IPS-20b (cell line): ENCODE measurements around the gene DACT2.
A peak's percentile ranks its signal among the peaks of the same experiment; 100 is the strongest.

Experiments
- H3K27ac ChIP-seq: one replicate; pipeline ENCODE4 v1.5.1; 2013; ENCODE audit warnings: low read length
- H3K27me3 ChIP-seq: 2 replicates; pipeline ENCODE4 v1.6.1; 2013; ENCODE audit warnings: mild to moderate bottlenecking, low read length, inconsistent platforms; ENCODE audit not compliant: insufficient read depth
- H3K36me3 ChIP-seq: 2 replicates; pipeline ENCODE4 v1.6.1; 2013; ENCODE audit warnings: low read depth, mild to moderate bottlenecking, inconsistent platforms, low read length, moderate library complexity; ENCODE audit not compliant: insufficient read depth
- H3K4me1 ChIP-seq: 2 replicates; pipeline ENCODE4 v1.6.1; 2013; ENCODE audit warnings: mild to moderate bottlenecking, control low read depth, inconsistent platforms, low read length, moderate library complexity; ENCODE audit not compliant: insufficient read depth
- H3K4me3 ChIP-seq: 2 replicates; pipeline ENCODE4 v1.5.1; 2013; ENCODE audit warnings: mild to moderate bottlenecking, low read length, inconsistent platforms
- H3K9ac ChIP-seq: 2 replicates; pipeline ENCODE4 v1.6.1; 2013; ENCODE audit warnings: low read depth, mild to moderate bottlenecking, inconsistent platforms, low read length, moderate library complexity
- H3K9me3 ChIP-seq: 2 replicates; pipeline ENCODE4 v1.6.1; 2013; ENCODE audit warnings: mild to moderate bottlenecking, low read depth, low read length, inconsistent platforms; ENCODE audit not compliant: insufficient read depth

The DACT2 gene

GRCh38 chr6:168308390-168309144, 11.0 kb downstream of the DACT2 start:
- peaks cover 23% of the 10 kb centered on the region for H3K27me3 ChIP-seq
- no peaks in the 10 kb centered on the region for H3K9me3 ChIP-seq
- no peaks in the 10 kb centered on the region for H3K36me3 ChIP-seq
- H3K27ac ChIP-seq: no peak overlapping the region
- H3K9ac ChIP-seq: no peak overlapping the region
- H3K4me3 ChIP-seq: no peak overlapping the region
- peaks cover 9% of the 10 kb centered on the region for H3K4me1 ChIP-seq

GRCh38 chr6:168307695-168308021, 11.9 kb downstream of the DACT2 start:
- Histone ChIP-seq H3K4me3 (no peak overlapping the region), H3K9ac (no peak overlapping the region), H3K36me3 (no peaks in the 10 kb centered on the region), H3K9me3 (no peaks in the 10 kb centered on the region), H3K27ac (no peak overlapping the region), H3K27me3 (peaks cover 32% of the 10 kb centered on the region), H3K4me1 (peaks cover 5% of the 10 kb centered on the region)

DNA sequence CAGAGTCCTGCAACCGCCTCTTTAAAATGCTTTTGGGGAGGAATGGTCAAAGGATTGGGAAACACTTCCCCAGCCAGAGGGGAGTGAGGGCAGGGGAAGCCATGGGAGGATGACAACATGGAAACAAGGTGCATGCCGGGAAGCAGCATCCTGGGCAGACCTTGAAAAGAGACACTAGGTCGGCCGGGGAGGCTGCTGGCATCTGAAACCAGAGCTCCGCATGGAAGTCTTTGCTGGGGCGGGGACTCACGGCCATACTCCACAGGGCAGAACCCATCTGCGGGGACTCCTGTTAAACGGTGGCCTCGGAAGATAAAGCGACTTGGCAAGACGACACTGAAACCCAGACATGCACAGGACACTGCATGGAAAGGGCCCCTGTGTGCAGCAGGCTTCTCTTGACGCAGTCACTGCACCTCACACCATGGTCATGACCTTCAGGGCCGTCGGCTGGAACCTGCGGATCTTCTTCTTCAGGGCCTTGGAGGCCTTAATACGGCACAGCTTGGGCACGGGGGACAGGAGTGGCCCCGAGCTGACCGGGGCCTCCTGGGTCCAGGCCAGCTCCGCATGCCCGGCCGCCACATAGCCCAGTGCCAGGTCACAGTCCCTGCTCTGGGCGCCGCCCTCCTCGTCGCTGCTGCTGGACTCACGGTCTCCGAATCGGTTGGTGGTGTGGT, 12.4 kb downstream of the DACT2 start:
- H3K9ac ChIP-seq: no peak overlapping the region
- H3K4me3 ChIP-seq: no peak overlapping the region
- no peak overlapping the region for H3K27ac ChIP-seq
- H3K27me3 ChIP-seq: peaks cover 37% of the 10 kb centered on the region
- H3K36me3 ChIP-seq: no peaks in the 10 kb centered on the region
- no peaks in the 10 kb centered on the region for H3K9me3 ChIP-seq
- H3K4me1 ChIP-seq: peaks cover 9% of the 10 kb centered on the region

- no peak overlapping the region for H3K27ac ChIP-seq
- H3K4me1 ChIP-seq: peaks cover 17% of the 10 kb centered on the region
- no peaks in the 10 kb centered on the region for H3K9me3 ChIP-seq
- no peak overlapping the region for H3K4me3 ChIP-seq
- peaks cover 50% of the 10 kb centered on the region for H3K27me3 ChIP-seq
- H3K36me3 ChIP-seq: no peaks in the 10 kb centered on the region
- H3K9ac ChIP-seq: no peak overlapping the region
Observed at GRCh38 chr6:168305863-168306262, 13.7 kb downstream of the DACT2 start.

DNA sequence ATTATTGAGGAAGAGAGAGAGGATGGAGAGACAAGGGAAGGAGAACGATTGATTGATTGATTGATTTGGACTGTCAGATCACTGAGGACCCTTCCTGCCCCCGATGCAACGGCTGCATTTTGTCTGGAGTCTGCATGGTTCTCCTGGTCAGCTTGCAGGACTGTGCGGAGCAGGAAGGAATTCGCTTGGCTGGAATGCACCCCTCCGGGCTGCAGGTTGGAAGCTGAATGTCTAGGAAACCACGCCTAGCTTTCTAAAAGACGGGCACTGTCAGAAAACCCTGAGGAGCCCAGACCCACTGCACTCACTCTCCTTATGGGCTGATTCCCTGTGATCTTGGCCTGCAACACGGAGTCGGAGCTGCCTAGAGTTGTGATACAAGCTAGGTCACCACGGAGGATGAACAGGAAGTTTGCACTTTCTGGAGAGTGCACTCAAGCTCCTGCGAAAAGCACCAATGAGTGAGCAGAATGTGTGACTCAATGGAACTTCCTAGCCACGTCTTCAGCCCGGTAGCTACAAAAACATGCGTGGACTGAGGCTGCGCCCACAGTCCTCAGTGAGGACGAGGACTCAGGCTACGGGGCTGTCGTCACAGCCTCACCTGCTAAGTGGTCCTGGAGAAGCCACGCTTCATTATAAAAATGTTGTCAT, 14.4 kb downstream of the DACT2 start:
- Histone ChIP-seq H3K36me3 (no peaks in the 10 kb centered on the region), H3K27me3 (peaks cover 56% of the 10 kb centered on the region), H3K9me3 (no peaks in the 10 kb centered on the region), H3K4me1 (peaks cover 17% of the 10 kb centered on the region), H3K9ac (no peak overlapping the region), H3K4me3 (no peak overlapping the region), H3K27ac (no peak overlapping the region)

GRCh38 chr6:168304752-168305015, 14.9 kb downstream of the DACT2 start:
- Histone ChIP-seq H3K4me1 (peaks cover 17% of the 10 kb centered on the region), H3K9ac (no peak overlapping the region), H3K4me3 (no peak overlapping the region), H3K27me3 (peaks cover 61% of the 10 kb centered on the region), H3K36me3 (no peaks in the 10 kb centered on the region), H3K9me3 (no peaks in the 10 kb centered on the region), H3K27ac (no peak overlapping the region)

DNA sequence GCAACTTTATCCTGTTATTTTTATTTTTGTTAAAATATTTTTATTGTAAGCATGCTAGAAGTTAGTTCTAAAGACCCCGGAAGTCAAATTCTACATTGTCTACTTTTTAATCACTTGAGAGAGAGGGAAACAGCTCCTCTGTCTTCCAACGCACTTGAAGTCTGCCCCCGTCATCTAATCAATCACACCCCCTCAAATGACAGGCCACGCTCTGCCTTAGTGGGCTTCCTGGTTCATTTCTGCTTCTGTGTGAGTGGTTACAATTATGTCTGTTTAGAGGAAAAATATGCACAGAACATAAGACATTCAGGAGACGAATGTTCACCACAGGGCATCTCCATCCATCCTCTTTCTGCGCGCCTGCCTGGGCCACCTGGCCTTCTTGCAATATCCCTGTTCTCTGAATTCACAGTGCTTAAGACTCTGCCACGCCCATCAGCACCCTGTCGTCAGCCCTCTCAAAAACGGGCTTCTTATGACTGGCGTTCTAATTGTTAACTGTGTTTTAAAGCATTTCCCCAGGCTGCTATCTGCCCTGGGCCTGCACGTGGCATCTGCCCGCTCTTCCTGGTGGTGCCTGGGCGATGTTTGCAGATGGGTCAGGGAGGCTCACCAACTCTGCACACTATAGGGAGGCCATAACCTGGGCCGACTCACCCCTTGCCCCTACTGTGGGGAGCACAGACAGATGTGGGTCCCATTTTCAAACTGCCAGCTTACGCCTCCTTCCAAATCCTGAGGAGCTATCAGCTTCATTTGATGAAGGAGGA, 15.4 kb downstream of the DACT2 start:
- Histone ChIP-seq H3K36me3 (no peaks in the 10 kb centered on the region), H3K4me1 (peaks cover 17% of the 10 kb centered on the region), H3K4me3 (no peak overlapping the region), H3K27me3 (peaks cover 67% of the 10 kb centered on the region), H3K9me3 (no peaks in the 10 kb centered on the region), H3K9ac (no peak overlapping the region), H3K27ac (no peak overlapping the region)

GRCh38 chr6:168302534-168302933, 17.0 kb downstream of the DACT2 start:
- Histone ChIP-seq H3K27me3 (peaks cover 75% of the 10 kb centered on the region), H3K9me3 (no peaks in the 10 kb centered on the region), H3K9ac (no peak overlapping the region), H3K36me3 (no peaks in the 10 kb centered on the region), H3K4me3 (peak overlapping the region; percentile 2; the same call in 1 of the 2 replicates), H3K27ac (no peak overlapping the region), H3K4me1 (peaks cover 17% of the 10 kb centered on the region)

DNA sequence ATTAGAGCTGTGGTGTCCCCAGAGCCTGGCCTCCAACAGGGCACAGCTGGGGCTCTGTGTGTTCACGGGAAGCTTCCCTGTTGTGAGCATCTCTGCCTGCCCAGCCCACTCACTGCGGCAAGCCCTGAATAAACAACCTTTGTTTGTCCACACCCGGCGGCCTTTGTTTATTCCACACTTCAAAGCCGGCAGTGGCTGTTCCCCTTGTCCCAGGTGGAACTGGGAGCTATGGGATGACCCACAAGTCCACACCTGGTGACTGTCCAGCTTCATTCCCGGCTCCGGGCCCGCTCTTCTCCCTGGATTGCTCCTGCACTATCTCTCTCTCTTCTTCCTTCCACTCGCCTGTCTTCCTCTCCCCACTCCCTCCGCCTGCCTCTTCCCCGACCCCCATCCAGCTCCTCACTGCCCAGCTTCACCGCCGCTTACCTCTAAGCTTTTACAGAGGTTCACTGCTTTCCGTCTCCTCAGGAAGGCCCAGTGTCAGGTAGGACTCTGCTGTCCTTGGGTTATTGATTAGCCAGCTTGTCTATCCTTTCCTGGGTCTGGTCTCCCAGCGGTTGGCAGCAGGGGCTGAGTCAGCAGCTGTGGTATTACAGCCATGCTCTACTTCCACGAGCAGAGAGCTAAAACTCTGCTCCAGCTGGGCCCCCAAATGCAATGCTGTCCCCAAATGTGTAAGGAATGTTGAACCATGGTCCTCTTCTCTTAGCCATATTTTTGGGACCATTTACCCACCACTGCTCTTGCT, 17.8 kb downstream of the DACT2 start:
- H3K4me3 ChIP-seq: peak overlapping the region; percentile 2; the same call in 1 of the 2 replicates
- H3K9me3 ChIP-seq: no peaks in the 10 kb centered on the region
- peaks cover 82% of the 10 kb centered on the region for H3K27me3 ChIP-seq
- H3K4me1 ChIP-seq: peaks cover 17% of the 10 kb centered on the region
- 0 out of 2 replicates have a peak overlapping the region, but pooled peaks have one; percentile 16 for H3K9ac ChIP-seq
- H3K27ac ChIP-seq: no peak overlapping the region
- H3K36me3 ChIP-seq: no peaks in the 10 kb centered on the region

- Histone ChIP-seq H3K4me3 (peak overlapping the region; percentile 2; the same call in 1 of the 2 replicates), H3K36me3 (no peaks in the 10 kb centered on the region), H3K27me3 (peaks cover 83% of the 10 kb centered on the region), H3K27ac (no peak overlapping the region), H3K4me1 (peaks cover 17% of the 10 kb centered on the region), H3K9ac (no peak overlapping the region), H3K9me3 (no peaks in the 10 kb centered on the region)
Observed at GRCh38 chr6:168300975-168301647, 18.5 kb downstream of the DACT2 start.
